Mesenchymal stem cell (in vitro differentiated cells and primary cell): ENCODE measurements around the gene YIF1A.

ENCODE experiments used
- DNase-seq: peaks from one replicate; pipeline ENCODE4 v3.0.0-alpha.2; 2013
- H2AFZ ChIP-seq: one replicate; pipeline ENCODE4 v1.6.1; 2013; ENCODE audit warnings: low read depth, mild to moderate bottlenecking, control low read depth, inconsistent platforms, low read length, moderate library complexity
- H2AK5ac ChIP-seq: 2 replicates; pipeline ENCODE4 v1.6.1; 2013; ENCODE audit warnings: low read length, moderate library complexity, mild to moderate bottlenecking, inconsistent platforms; ENCODE audit not compliant: severe bottlenecking
- H2BK120ac ChIP-seq: one replicate; pipeline ENCODE4 v1.6.1; 2013; ENCODE audit warnings: low read depth, mild to moderate bottlenecking, inconsistent platforms, low read length, moderate library complexity
- H2BK12ac ChIP-seq, 2 experiments: one replicate each; pipeline ENCODE4 v1.6.1; 2013; ENCODE audit warnings: inconsistent platforms in 2 of 2, low read length in 2 of 2, mild to moderate bottlenecking in 2 of 2, moderate library complexity in 2 of 2, control low read depth in 1 of 2
- H2BK15ac ChIP-seq: one replicate; pipeline ENCODE4 v1.6.1; 2013; ENCODE audit warnings: mild to moderate bottlenecking, low read depth, inconsistent platforms; ENCODE audit not compliant: poor library complexity, severe bottlenecking
- H2BK5ac ChIP-seq: 2 replicates; pipeline ENCODE4 v1.6.1; 2013; ENCODE audit warnings: low read depth, mild to moderate bottlenecking, low read length, control low read depth, inconsistent platforms; ENCODE audit not compliant: poor library complexity, severe bottlenecking
- H3K14ac ChIP-seq, 2 experiments: one replicate each; pipeline ENCODE4 v1.6.1; 2013; ENCODE audit warnings: inconsistent platforms in 2 of 2, low read length in 2 of 2, control low read depth in 1 of 2, mild to moderate bottlenecking in 1 of 2, moderate library complexity in 1 of 2
- H3K18ac ChIP-seq, 2 experiments: one replicate each; pipeline ENCODE4 v1.6.1; 2013; ENCODE audit warnings: inconsistent platforms in 2 of 2, low read length in 2 of 2, control low read depth in 1 of 2, low read depth in 1 of 2, mild to moderate bottlenecking in 1 of 2
- H3K23ac ChIP-seq, 2 experiments: one replicate each; pipeline ENCODE4 v1.6.1; 2013; ENCODE audit warnings: inconsistent platforms in 2 of 2, low read length in 2 of 2, mild to moderate bottlenecking in 2 of 2, moderate library complexity in 2 of 2, control low read depth in 1 of 2
- H3K27ac ChIP-seq: 2 replicates; pipeline ENCODE4 v1.5.1; 2013; ENCODE audit warnings: mild to moderate bottlenecking, moderate library complexity, low read length, control low read depth, inconsistent platforms; ENCODE audit not compliant: poor library complexity, severe bottlenecking
- H3K27me3 ChIP-seq, 2 experiments: 2 replicates each; pipeline versions ENCODE4 v1.6.1 to v1.7.0; 2013; ENCODE audit warnings: low read length in 2 of 2, mild to moderate bottlenecking in 2 of 2, moderate library complexity in 2 of 2, control low read depth in 1 of 2, inconsistent platforms in 1 of 2; ENCODE audit not compliant: control insufficient read depth in 1 of 2, insufficient read depth in 1 of 2
- H3K36me3 ChIP-seq, 2 experiments: 2 replicates each; pipeline versions ENCODE4 v1.6.1 to v1.7.0; 2013; ENCODE audit warnings: low read length in 2 of 2, control low read depth in 1 of 2, inconsistent platforms in 1 of 2, low read depth in 1 of 2, mild to moderate bottlenecking in 1 of 2; ENCODE audit not compliant: insufficient read depth in 2 of 2, control insufficient read depth in 1 of 2
- H3K4ac ChIP-seq, 2 experiments: one replicate each; pipeline ENCODE4 v1.6.1; 2013; ENCODE audit warnings: inconsistent platforms in 2 of 2, low read length in 2 of 2, mild to moderate bottlenecking in 2 of 2, moderate library complexity in 2 of 2, control low read depth in 1 of 2, low read depth in 1 of 2
- H3K4me1 ChIP-seq: 2 replicates; pipeline ENCODE4 v1.6.1; 2013; ENCODE audit warnings: low read depth, low read length, control low read depth; ENCODE audit not compliant: control insufficient read depth, insufficient read depth
- H3K4me2 ChIP-seq: 2 replicates; pipeline ENCODE4 v1.6.1; 2013; ENCODE audit warnings: low read length, mild to moderate bottlenecking, inconsistent platforms; ENCODE audit not compliant: poor library complexity, severe bottlenecking
- H3K4me3 ChIP-seq, 2 experiments: 2 replicates each; pipeline versions ENCODE4 v1.5.1 to v1.7.0; 2013; ENCODE audit warnings: low read length in 2 of 2, mild to moderate bottlenecking in 2 of 2, control low read depth in 1 of 2, low read depth in 1 of 2; ENCODE audit not compliant: insufficient read depth in 1 of 2
- H3K79me1 ChIP-seq: replicated peaks from 2 replicates; pipeline ENCODE4 v1.6.1; 2013; ENCODE audit warnings: mild to moderate bottlenecking, control low read depth, low read length, inconsistent platforms; ENCODE audit not compliant: poor library complexity, severe bottlenecking
- H3K9ac ChIP-seq: 2 replicates; pipeline ENCODE4 v1.7.0; 2013; ENCODE audit warnings: mild to moderate bottlenecking, low read length, moderate library complexity
- H3K9me3 ChIP-seq: 2 replicates; pipeline ENCODE4 v1.7.0; 2013; ENCODE audit warnings: mild to moderate bottlenecking, low read length; ENCODE audit not compliant: control insufficient read depth
- H4K8ac ChIP-seq: one replicate; pipeline ENCODE4 v1.6.1; 2013; ENCODE audit warnings: inconsistent platforms, mild to moderate bottlenecking, low read length, moderate library complexity
- H4K91ac ChIP-seq: one replicate; pipeline ENCODE4 v1.6.1; 2013; ENCODE audit warnings: mild to moderate bottlenecking, low read length, inconsistent platforms
- WGBS: methylation state at CpG from one replicate; pipeline ENCODE4 v1.1.7; 2013; ENCODE audit warnings: mixed read lengths; 5-methylcytosine and 5-hydroxymethylcytosine counted together

YIF1A gene

DNA sequence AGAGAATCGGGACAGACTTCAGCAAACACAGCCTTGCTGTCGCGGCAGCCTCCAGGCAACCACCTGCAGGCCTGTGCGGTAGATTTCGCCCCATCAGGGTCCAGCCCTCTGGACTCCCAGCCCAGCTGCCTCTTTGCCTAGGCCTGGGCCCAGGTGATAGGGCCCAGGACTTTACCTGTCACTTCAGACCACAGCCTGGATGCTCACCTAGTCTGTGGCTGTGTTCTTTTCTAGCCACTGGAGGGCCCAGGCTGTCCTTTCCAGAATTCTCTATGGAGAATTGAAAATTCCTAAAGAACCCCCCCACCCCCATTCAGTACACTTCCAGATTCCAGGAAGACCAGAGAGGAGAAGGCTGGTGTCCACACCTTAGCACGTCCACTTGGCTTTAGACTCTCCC, 51.1 kb downstream of the YIF1A start:
- no peak for DNase-seq
- no peak overlapping the region for H4K91ac ChIP-seq
- 95% methylated on average over 6 of the region's 6 CpGs for WGBS
- H3K9ac ChIP-seq: no peak overlapping the region
- no peak overlapping the region for H3K18ac ChIP-seq
- no peak overlapping the region for H3K4me2 ChIP-seq
- peaks cover 2% of the 10 kb centered on the region for H3K4me1 ChIP-seq
- no peaks in the 10 kb centered on the region for H3K79me1 ChIP-seq
- H2BK120ac ChIP-seq: no peak overlapping the region
- no peak overlapping the region for H3K14ac ChIP-seq
- no peak overlapping the region for H2BK15ac ChIP-seq
- no peak overlapping the region for H2BK12ac ChIP-seq
- H2BK5ac ChIP-seq: no peak overlapping the region
- no peaks in the 10 kb centered on the region for H3K27me3 ChIP-seq
- no peak overlapping the region for H2AFZ ChIP-seq
- peaks cover 89 to 94% of the 10 kb centered on the region in 2 experiments for H3K36me3 ChIP-seq
- H2AK5ac ChIP-seq: no peak overlapping the region
- no peak overlapping the region for H3K4me3 ChIP-seq
- H3K9me3 ChIP-seq: no peaks in the 10 kb centered on the region
- H4K8ac ChIP-seq: no peak overlapping the region
- H3K27ac ChIP-seq: no peak overlapping the region
- no peak overlapping the region for H3K23ac ChIP-seq
- H3K4ac ChIP-seq: no peak overlapping the region

DNA sequence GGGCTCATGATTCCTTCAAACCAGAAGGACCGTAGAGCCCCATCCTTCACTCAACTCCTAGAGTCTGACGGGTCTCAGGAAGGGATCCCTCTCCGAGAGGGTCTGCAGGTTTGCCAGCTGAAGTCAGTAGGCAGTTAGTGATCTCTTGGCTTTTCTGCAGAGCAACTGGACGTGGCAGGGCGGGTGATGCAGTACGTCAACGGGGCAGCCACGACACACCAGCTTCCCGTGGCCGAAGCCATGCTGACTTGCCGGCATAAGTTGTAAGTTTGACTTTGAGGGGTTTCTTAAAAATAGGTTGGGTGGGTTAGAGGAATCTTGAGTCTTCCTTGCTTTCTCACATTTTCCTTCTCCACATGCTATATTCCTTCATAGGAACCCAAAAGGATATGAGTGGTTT, 53.8 kb downstream of the YIF1A start:
- Histone ChIP-seq H3K27me3 (no peaks in the 10 kb centered on the region), H3K23ac (no peak overlapping the region), H3K36me3 (peaks cover 91 to 94% of the 10 kb centered on the region in 2 experiments), H4K91ac (no peak overlapping the region), H3K9ac (no peak overlapping the region), H3K4me3 (no peak overlapping the region), H4K8ac (no peak overlapping the region), H3K27ac (no peak overlapping the region), H3K4me1 (peaks cover 4% of the 10 kb centered on the region), H2AK5ac (no peak overlapping the region), H3K79me1 (no peaks in the 10 kb centered on the region), H3K4me2 (no peak overlapping the region), H3K14ac (no peak overlapping the region), H2BK5ac (no peak overlapping the region), H2BK120ac (no peak overlapping the region), H2AFZ (no peak overlapping the region), H2BK12ac (no peak overlapping the region), H3K9me3 (no peaks in the 10 kb centered on the region), H2BK15ac (no peak overlapping the region), H3K4ac (no peak overlapping the region), H3K18ac (no peak overlapping the region)
- no peak for DNase-seq
- 99% methylated on average over 6 of the region's 11 CpGs for WGBS
